Measurements from ENCODE around the gene TEX13A.

The TEX13A gene

GRCh38 chrX:105211066-105211575, 9.4 kb downstream of the TEX13A start:
- no peak overlapping the region for H3K27ac Mint-ChIP-seq

GRCh38 chrX:105210258-105210657, 10.2 kb downstream of the TEX13A start:
- no peaks in the 10 kb centered on the region for H3K27me3 Mint-ChIP-seq
- H3K4me1 Mint-ChIP-seq: no peaks in the 10 kb centered on the region
- H3K36me3 Mint-ChIP-seq: no peaks in the 10 kb centered on the region
- H3K27ac Mint-ChIP-seq: no peak overlapping the region
- no peak overlapping the region for H3K4me3 Mint-ChIP-seq
- H3K9me3 Mint-ChIP-seq: no peaks in the 10 kb centered on the region

More at GRCh38 chrX:105211066-105211575, 9.4 kb downstream of the TEX13A start:
- no peaks in the 10 kb centered on the region for H3K27me3 Mint-ChIP-seq
- no peak overlapping the region for H3K4me3 Mint-ChIP-seq
- H3K9me3 Mint-ChIP-seq: peaks cover 4% of the 10 kb centered on the region
- H3K4me1 Mint-ChIP-seq: no peaks in the 10 kb centered on the region
- no peaks in the 10 kb centered on the region for H3K36me3 Mint-ChIP-seq

- no peaks in the 10 kb centered on the region for H3K9me3 Mint-ChIP-seq
- no peaks in the 10 kb centered on the region for H3K36me3 Mint-ChIP-seq
- no peaks in the 10 kb centered on the region for H3K4me1 Mint-ChIP-seq
- no peaks in the 10 kb centered on the region for H3K27me3 Mint-ChIP-seq
- H3K27ac Mint-ChIP-seq: no peak overlapping the region
- H3K4me3 Mint-ChIP-seq: no peak overlapping the region
Observed at GRCh38 chrX:105209406-105209805, 11.1 kb downstream of the TEX13A start.

DNA sequence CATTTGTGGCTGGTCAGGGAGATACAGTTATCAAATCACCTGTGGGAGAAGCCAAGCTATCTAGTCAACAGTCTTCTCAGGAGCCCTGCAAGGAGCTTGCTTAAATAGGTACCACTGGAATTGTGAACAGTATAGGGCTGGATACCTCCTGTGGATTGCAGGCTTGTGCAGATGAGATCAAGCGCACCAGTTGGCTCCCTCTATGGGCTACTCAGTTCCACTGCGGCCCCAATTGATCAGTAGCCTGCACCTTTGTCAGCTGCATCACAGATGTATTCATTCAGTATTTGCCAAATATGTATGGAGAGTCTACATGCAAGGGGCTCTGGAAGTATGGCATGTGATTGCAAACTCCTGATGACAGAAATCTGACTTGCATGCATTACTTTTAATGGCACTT, 28.6 kb downstream of the TEX13A start:
- no peaks in the 10 kb centered on the region for H3K36me3 Mint-ChIP-seq
- H3K27ac Mint-ChIP-seq: no peak overlapping the region
- no peaks in the 10 kb centered on the region for H3K9me3 Mint-ChIP-seq
- H3K4me1 Mint-ChIP-seq: no peaks in the 10 kb centered on the region
- H3K4me3 Mint-ChIP-seq: no peak overlapping the region
- H3K27me3 Mint-ChIP-seq: no peaks in the 10 kb centered on the region

- no peaks in the 10 kb centered on the region for H3K4me1 Mint-ChIP-seq
- H3K9me3 Mint-ChIP-seq: no peaks in the 10 kb centered on the region
Observed at GRCh38 chrX:105190252-105190853, 30.1 kb downstream of the TEX13A start.

DNA sequence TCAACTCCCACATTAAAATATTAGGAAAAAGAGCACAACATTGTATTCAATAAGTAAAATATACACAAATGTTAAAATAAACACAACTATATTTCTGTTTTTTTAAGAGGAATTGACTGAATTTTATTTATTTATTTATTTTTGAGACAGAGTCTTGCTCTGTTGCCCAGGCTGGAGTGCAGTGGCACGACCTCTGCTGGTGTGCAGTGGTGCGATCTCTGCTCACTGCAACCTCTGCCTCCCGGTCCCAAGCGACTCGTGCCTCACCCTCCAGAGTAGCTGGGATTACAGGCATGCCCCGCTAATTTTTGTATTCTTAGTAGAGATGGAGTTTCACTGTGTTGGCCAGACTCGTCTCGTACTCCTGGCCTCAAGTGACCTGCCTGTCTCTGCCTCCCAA, 31.4 kb downstream of the TEX13A start:
- no peaks in the 10 kb centered on the region for H3K4me1 Mint-ChIP-seq
- no peaks in the 10 kb centered on the region for H3K27me3 Mint-ChIP-seq
- H3K36me3 Mint-ChIP-seq: no peaks in the 10 kb centered on the region
- H3K4me3 Mint-ChIP-seq: no peak overlapping the region
- no peaks in the 10 kb centered on the region for H3K9me3 Mint-ChIP-seq
- H3K27ac Mint-ChIP-seq: no peak overlapping the region

More at GRCh38 chrX:105190252-105190853, 30.1 kb downstream of the TEX13A start:
- H3K36me3 Mint-ChIP-seq: no peaks in the 10 kb centered on the region
- no peaks in the 10 kb centered on the region for H3K27me3 Mint-ChIP-seq
- H3K27ac Mint-ChIP-seq: no peak overlapping the region
- H3K4me3 Mint-ChIP-seq: no peak overlapping the region

DNA sequence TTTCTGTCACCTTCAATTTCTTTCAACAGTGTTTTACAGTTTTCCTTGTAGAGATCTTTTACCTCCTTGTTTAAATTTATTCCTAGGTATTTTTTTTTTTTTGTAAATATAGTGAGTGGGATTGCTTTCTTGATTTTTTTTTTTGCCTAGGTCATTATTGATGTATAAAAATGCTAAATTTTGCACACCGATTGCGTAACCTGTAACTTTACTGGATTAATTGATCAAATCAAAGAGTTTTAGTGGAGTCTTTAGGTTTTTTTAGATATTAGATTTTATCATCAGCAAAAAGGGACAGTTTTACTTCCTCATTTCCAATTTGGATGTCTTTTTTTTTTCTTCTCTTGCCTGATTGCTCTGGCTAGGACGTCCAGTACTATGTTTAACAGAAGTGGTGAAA, 40.9 kb downstream of the TEX13A start:
- no peaks in the 10 kb centered on the region for H3K36me3 Mint-ChIP-seq
- H3K9me3 Mint-ChIP-seq: no peaks in the 10 kb centered on the region
- H3K4me3 Mint-ChIP-seq: no peak overlapping the region
- no peak overlapping the region for H3K27ac Mint-ChIP-seq
- H3K4me1 Mint-ChIP-seq: no peaks in the 10 kb centered on the region
- peaks cover 1% of the 10 kb centered on the region for H3K27me3 Mint-ChIP-seq

DNA sequence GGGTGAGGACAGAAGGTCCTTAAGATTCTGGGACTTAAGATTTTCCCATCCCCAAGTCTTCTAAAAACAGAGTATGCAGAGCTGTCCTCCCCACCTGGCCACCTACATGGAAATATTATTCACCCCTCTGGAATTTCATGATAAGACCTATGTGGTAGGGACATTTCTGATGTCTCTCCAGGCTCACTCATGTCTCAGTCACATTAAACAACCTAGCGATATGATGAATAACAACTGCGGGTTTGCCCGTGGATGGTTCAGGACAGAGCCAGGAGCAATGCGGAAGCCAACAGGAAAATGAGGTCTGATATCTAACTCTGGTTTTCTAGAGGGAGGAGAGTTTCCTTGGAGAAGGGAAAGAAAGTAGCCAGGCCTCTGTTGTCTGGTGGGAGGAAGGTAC, 47.4 kb downstream of the TEX13A start:
- H3K4me1 Mint-ChIP-seq: no peaks in the 10 kb centered on the region
- H3K27ac Mint-ChIP-seq: no peak overlapping the region
- H3K36me3 Mint-ChIP-seq: no peaks in the 10 kb centered on the region
- H3K4me3 Mint-ChIP-seq: no peak overlapping the region
- no peaks in the 10 kb centered on the region for H3K27me3 Mint-ChIP-seq
- H3K9me3 Mint-ChIP-seq: no peaks in the 10 kb centered on the region
